SK-N-SH (cell line): ENCODE measurements around the gene BORCS6.

Source experiments
- TF ChIP-seq, protein P1 (sequence below): IDR thresholded peaks from 2 replicates; pipeline ENCODE4 v1.6.1; 2012; ENCODE audit warnings: mild to moderate bottlenecking, low read depth, low read length, moderate library complexity
- TF ChIP-seq, protein P2 (sequence below): IDR thresholded peaks from 2 replicates; pipeline ENCODE4 v1.4.0; 2012; ENCODE audit warnings: low read depth

DNA sequence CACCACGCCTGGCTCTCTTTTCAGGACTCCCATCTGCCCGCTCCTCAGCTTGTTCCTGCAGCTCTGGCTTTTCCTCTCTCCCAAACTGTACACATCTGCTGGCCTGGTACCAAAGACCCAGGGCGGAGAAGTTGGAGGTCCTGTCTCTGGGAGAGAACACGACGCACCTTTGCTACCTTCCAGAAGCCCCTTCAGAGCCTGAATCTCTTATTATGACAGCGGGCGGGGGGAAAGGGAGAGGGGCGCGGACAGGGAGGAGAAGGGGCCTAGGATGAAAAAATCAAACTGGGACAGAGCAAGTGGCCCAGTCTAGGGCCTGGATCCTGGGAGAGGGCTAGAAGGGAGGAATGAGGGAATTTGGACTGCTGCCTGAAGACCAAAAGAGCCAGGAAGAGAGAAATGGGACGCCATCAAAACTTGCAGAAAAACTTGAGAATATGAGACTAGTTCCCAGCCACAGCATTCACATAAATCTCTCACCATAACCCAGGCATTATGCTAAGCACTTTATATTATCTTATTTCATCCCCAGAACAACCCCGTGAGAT is 35.3 kb downstream of the BORCS6 start:
- TF ChIP-seq, protein P1, sequence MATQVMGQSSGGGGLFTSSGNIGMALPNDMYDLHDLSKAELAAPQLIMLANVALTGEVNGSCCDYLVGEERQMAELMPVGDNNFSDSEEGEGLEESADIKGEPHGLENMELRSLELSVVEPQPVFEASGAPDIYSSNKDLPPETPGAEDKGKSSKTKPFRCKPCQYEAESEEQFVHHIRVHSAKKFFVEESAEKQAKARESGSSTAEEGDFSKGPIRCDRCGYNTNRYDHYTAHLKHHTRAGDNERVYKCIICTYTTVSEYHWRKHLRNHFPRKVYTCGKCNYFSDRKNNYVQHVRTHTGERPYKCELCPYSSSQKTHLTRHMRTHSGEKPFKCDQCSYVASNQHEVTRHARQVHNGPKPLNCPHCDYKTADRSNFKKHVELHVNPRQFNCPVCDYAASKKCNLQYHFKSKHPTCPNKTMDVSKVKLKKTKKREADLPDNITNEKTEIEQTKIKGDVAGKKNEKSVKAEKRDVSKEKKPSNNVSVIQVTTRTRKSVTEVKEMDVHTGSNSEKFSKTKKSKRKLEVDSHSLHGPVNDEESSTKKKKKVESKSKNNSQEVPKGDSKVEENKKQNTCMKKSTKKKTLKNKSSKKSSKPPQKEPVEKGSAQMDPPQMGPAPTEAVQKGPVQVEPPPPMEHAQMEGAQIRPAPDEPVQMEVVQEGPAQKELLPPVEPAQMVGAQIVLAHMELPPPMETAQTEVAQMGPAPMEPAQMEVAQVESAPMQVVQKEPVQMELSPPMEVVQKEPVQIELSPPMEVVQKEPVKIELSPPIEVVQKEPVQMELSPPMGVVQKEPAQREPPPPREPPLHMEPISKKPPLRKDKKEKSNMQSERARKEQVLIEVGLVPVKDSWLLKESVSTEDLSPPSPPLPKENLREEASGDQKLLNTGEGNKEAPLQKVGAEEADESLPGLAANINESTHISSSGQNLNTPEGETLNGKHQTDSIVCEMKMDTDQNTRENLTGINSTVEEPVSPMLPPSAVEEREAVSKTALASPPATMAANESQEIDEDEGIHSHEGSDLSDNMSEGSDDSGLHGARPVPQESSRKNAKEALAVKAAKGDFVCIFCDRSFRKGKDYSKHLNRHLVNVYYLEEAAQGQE = no peak
- TF ChIP-seq, protein P2, sequence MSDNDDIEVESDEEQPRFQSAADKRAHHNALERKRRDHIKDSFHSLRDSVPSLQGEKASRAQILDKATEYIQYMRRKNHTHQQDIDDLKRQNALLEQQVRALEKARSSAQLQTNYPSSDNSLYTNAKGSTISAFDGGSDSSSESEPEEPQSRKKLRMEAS = no peak
